Measurements from ENCODE around the gene IPO11.
"Not testable (repeated sequence)": the region's sequence is repeated elsewhere in the genome, so short reads cannot be mapped to it uniquely, and the experiment has no call there.

Gene IPO11

DNA sequence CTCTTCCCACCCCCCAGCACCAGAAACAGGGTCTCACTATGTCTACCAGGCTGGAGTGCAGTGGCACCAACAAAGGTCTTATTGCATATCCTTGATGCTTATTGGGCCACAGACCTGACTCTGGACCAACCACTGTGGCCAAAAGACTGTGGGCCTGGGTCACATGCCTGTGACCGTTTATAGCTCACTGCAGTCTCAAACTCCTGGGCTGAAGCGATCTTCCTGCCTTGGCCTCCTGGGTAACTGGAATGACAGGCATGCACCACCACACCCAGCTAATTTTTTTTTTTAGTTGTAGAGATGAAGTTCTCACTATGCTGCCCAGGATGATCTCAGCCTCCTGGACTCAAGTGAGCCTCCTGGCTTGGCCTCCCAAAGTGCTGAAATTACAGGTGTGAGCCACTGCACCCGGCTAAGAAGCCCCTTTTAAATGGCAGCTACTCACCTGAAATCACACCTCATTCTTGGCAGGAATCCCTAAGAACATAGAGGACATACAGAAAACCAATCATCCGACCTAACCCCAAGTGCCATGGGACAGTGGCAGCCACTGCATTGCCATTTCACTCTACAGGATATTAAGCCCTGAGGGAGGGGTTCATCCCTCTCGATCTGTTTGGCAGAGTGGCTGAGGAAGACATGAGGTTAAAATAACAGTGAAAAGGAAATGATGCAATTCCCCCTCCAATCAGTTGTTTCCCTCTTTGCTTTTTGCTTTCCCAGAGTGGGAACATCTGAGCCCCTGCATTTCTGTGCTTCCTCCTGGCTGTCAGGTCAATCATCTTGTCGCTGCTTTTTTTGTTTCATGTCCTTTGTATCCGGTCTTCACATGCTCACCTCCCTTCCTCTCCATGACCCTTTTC lies 240.7 kb downstream of the IPO11 start:
- DNase-seq, result no peak

GRCh38 chr5:62653864-62654575 lies 241.5 kb downstream of the IPO11 start:
- no peak for DNase-seq

GRCh38 chr5:62657772-62658171 lies 245.2 kb downstream of the IPO11 start:
- not testable (repeated sequence) for DNase-seq

- DNase-seq, result no peak
Measured at GRCh38 chr5:62661126-62661525, 248.6 kb downstream of the IPO11 start.

DNA sequence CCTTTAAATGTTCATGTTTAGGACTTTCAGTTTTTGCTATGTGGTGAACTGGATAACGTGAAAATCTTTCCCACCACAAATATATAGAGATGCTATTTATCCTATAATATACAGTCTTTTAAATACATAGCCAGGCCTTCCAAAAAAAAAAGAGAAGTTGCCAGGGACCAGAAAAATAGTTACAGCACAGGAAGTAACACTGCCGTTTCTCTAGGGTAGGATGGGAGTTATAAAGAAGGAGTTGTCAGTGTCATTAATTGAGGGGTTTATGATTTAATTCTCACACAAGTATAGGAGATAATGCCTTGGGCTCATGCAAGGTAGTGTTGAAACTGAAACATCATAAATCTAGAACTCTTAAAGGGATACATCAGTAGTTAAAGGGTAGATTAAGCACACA lies 250.0 kb downstream of the IPO11 start:
- DNase-seq, result no peak

GRCh38 chr5:62671479-62671878 lies 258.9 kb downstream of the IPO11 start:
- DNase-seq, result no peak

DNA sequence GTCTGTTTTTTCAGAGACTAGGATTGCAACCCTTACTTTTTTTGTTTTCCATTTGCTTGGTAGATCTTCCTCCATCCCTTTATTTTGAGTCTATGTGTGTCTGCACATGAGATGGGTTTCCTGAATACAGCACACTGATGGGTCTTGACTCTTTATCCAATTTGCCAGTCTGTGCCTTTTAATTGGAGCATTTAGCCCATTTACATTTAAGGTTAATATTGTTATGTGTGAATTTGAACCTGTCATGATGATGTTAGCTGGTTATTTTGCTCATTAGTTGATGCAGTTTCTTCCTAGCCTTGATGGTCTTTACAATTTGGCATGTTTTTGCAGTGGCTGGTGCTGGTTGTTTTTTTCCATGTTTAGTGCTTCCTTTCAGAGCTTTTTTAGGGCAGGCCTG lies 264.0 kb downstream of the IPO11 start:
- DNase-seq, result not testable (repeated sequence)
